WTC11 (cell line): ENCODE measurements around the gene RAB8B. TPM values are rescaled to one million over a fixed set of nuclear protein-coding genes. Genes with fewer than 3 reads are reported as not detected.

Experiments used
- ATAC-seq: fragments of 200-7000 bp; cut with Tn5 transposase; 2 replicates; pipeline ENCODE4 v1.10.0; 2021; ENCODE audit warnings: mild to moderate bottlenecking, moderate library complexity
- CTCF ChIA-PET: fragments of 300-600 bp; sonication (Branson Sonifier 250); formaldehyde crosslinking; loops from one replicate; lab custom pipeline; 2021; ENCODE audit warnings: antibody characterized with exemption; lab: Charles Lee
- POLR2A ChIA-PET: fragments of 350-600 bp; sonication (Branson Sonifier 250); formaldehyde crosslinking; loops from one replicate; lab custom pipeline; 2021; ENCODE audit warnings: antibody characterized with exemption; lab: Charles Lee
- DNase-seq: peaks from one replicate; pipeline ENCODE4 v3.0.0; 2021; ENCODE audit warnings: low spot score
- H3K27ac Mint-ChIP-seq: 2 replicates; pipeline ENCODE4 v1.8.0; 2021; ENCODE audit warnings: mixed read lengths
- H3K27me3 Mint-ChIP-seq: 2 replicates; pipeline ENCODE4 v1.8.0; 2021; ENCODE audit warnings: low read depth, mild to moderate bottlenecking, moderate library complexity, mixed read lengths
- H3K36me3 Mint-ChIP-seq: 2 replicates; pipeline ENCODE4 v1.8.0; 2021; ENCODE audit warnings: mixed read lengths
- H3K4me1 Mint-ChIP-seq: 2 replicates; pipeline ENCODE4 v1.8.0; 2022; ENCODE audit warnings: mixed read lengths
- H3K4me3 Mint-ChIP-seq: 2 replicates; pipeline ENCODE4 v1.8.0; 2021; ENCODE audit warnings: mild to moderate bottlenecking, moderate library complexity, mixed read lengths
- H3K9me3 Mint-ChIP-seq: 2 replicates; pipeline ENCODE4 v1.8.0; 2021; ENCODE audit warnings: mixed read lengths
- E2F1 ChIP-seq: sonication (generic); formaldehyde crosslinking; IDR thresholded peaks from 2 replicates; pipeline ENCODE4 v1.8.0; 2022; ENCODE audit warnings: mild to moderate bottlenecking, missing genetic modification reagents
- ESRRA ChIP-seq: sonication (generic); formaldehyde crosslinking; IDR thresholded peaks from 2 replicates; pipeline ENCODE4 v1.8.1; 2022; ENCODE audit warnings: mild to moderate bottlenecking, missing genetic modification reagents, borderline replicate concordance
- FOXK1 ChIP-seq: sonication (generic); formaldehyde crosslinking; IDR thresholded peaks from 2 replicates; pipeline ENCODE4 v1.8.0; 2022; ENCODE audit warnings: mild to moderate bottlenecking, moderate library complexity, missing genetic modification reagents
- GABPB1 ChIP-seq: sonication (generic); formaldehyde crosslinking; IDR thresholded peaks from 2 replicates; pipeline ENCODE4 v1.8.1; 2023; ENCODE audit warnings: mild to moderate bottlenecking, missing genetic modification reagents
- PRRX2 ChIP-seq: fragments of 250-450 bp; sonication (Bioruptor Pico); IDR thresholded peaks from 2 replicates; pipeline ENCODE4 v1.8.0; 2021; ENCODE audit warnings: mild to moderate bottlenecking
- SMAD4 ChIP-seq: sonication (generic); formaldehyde crosslinking; IDR thresholded peaks from 2 replicates; pipeline ENCODE4 v1.8.0; 2022; ENCODE audit warnings: mild to moderate bottlenecking, missing genetic modification reagents
- SP1 ChIP-seq: sonication (generic); formaldehyde crosslinking; conservative IDR thresholded peaks from 2 replicates; pipeline ENCODE4 v1.8.1; 2022; ENCODE audit warnings: missing genetic modification reagents
- ZNF121 ChIP-seq: sonication (generic); formaldehyde crosslinking; IDR thresholded peaks from 2 replicates; pipeline ENCODE4 v1.8.0; 2023; ENCODE audit warnings: missing genetic modification reagents
- ZNF138 ChIP-seq: sonication (generic); formaldehyde crosslinking; conservative IDR thresholded peaks from 2 replicates; pipeline ENCODE4 v1.8.1; 2022; ENCODE audit warnings: mild to moderate bottlenecking, moderate library complexity, missing genetic modification reagents
- ZNF317 ChIP-seq: sonication (generic); formaldehyde crosslinking; IDR thresholded peaks from 2 replicates; pipeline ENCODE4 v1.8.1; 2023; ENCODE audit warnings: low read depth, mild to moderate bottlenecking, moderate library complexity, missing genetic modification reagents, borderline replicate concordance
- total RNA-seq: library from RNA; stranded (reverse); gene quantifications from 3 replicates; pipeline ENCODE4 v1.2.3, GENCODE V29; 2021
- TF ChIP-seq, protein P1 (sequence below): sonication (generic); formaldehyde crosslinking; IDR thresholded peaks from 2 replicates; pipeline ENCODE4 v1.8.0; 2023; ENCODE audit warnings: mild to moderate bottlenecking, missing genetic modification reagents
- TF ChIP-seq, protein P2 (sequence below): sonication (generic); formaldehyde crosslinking; IDR thresholded peaks from 2 replicates; pipeline ENCODE4 v1.8.0; 2023; ENCODE audit warnings: missing genetic modification reagents
- TF ChIP-seq, protein P3 (sequence below): sonication (generic); formaldehyde crosslinking; IDR thresholded peaks from 2 replicates; pipeline ENCODE4 v1.8.1; 2023; ENCODE audit warnings: mild to moderate bottlenecking, missing genetic modification reagents, moderate library complexity
- TF ChIP-seq, protein P4 (sequence below): sonication (generic); formaldehyde crosslinking; IDR thresholded peaks from 2 replicates; pipeline ENCODE4 v1.8.1; 2023; ENCODE audit warnings: mild to moderate bottlenecking, missing genetic modification reagents

RAB8B gene
- total RNA-seq, 1 experiment from 2014 or later, result 32.5 TPM

GRCh38 chr15:63157118-63157843 lies 32.1 kb upstream of the RAB8B start, which contains the start of gene RPS27L (continued):
- TF ChIP-seq, protein P1, sequence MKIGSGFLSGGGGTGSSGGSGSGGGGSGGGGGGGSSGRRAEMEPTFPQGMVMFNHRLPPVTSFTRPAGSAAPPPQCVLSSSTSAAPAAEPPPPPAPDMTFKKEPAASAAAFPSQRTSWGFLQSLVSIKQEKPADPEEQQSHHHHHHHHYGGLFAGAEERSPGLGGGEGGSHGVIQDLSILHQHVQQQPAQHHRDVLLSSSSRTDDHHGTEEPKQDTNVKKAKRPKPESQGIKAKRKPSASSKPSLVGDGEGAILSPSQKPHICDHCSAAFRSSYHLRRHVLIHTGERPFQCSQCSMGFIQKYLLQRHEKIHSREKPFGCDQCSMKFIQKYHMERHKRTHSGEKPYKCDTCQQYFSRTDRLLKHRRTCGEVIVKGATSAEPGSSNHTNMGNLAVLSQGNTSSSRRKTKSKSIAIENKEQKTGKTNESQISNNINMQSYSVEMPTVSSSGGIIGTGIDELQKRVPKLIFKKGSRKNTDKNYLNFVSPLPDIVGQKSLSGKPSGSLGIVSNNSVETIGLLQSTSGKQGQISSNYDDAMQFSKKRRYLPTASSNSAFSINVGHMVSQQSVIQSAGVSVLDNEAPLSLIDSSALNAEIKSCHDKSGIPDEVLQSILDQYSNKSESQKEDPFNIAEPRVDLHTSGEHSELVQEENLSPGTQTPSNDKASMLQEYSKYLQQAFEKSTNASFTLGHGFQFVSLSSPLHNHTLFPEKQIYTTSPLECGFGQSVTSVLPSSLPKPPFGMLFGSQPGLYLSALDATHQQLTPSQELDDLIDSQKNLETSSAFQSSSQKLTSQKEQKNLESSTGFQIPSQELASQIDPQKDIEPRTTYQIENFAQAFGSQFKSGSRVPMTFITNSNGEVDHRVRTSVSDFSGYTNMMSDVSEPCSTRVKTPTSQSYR, result peak; percentile 80; the same call in 1 of the 2 replicates
- TF ChIP-seq, protein P2, sequence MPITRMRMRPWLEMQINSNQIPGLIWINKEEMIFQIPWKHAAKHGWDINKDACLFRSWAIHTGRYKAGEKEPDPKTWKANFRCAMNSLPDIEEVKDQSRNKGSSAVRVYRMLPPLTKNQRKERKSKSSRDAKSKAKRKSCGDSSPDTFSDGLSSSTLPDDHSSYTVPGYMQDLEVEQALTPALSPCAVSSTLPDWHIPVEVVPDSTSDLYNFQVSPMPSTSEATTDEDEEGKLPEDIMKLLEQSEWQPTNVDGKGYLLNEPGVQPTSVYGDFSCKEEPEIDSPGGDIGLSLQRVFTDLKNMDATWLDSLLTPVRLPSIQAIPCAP (CRISPR knock-in tag), result peak; percentile 54; the same call in 1 of the 2 replicates
- TF ChIP-seq, protein P3, sequence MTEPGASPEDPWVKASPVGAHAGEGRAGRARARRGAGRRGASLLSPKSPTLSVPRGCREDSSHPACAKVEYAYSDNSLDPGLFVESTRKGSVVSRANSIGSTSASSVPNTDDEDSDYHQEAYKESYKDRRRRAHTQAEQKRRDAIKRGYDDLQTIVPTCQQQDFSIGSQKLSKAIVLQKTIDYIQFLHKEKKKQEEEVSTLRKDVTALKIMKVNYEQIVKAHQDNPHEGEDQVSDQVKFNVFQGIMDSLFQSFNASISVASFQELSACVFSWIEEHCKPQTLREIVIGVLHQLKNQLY (CRISPR knock-in tag), result no peak

GRCh38 chr15:63157891-63158431 lies 31.4 kb upstream of the RAB8B start:
- no peaks in the 10 kb centered on the region for H3K27me3 Mint-ChIP-seq
- TF ChIP-seq SMAD4 (CRISPR knock-in tag) (no peak), ZNF121 (CRISPR knock-in tag) (peak; percentile 74; the same call in 1 of the 2 replicates)
- no peak for DNase-seq
- ATAC-seq, result peak; percentile 60
- H3K36me3 Mint-ChIP-seq, result peaks cover 22% of the 10 kb centered on the region
- H3K27ac Mint-ChIP-seq, result peak overlapping the region; percentile 90
- peaks cover 14% of the 10 kb centered on the region for H3K4me1 Mint-ChIP-seq
- ChIA-PET CTCF (interaction anchor here (0.6 to 1.8 kb wide), 6 partner anchors 11 to 245 kb away, joined by 3 to 5 read pairs (median 4); no protein-coding TSS in a partner anchor), POLR2A (interaction anchor here (0.6 to 0.7 kb wide), 2 partner anchors 65 to 98 kb away, joined by 5 to 8 read pairs; no protein-coding TSS in a partner anchor)
- H3K4me3 Mint-ChIP-seq, result peak overlapping the region; percentile 89
- peaks cover 5% of the 10 kb centered on the region for H3K9me3 Mint-ChIP-seq

GRCh38 chr15:63160638-63161037 lies 28.8 kb upstream of the RAB8B start:
- no peak for TF ChIP-seq E2F1 (CRISPR knock-in tag)
- no peak for TF ChIP-seq ESRRA (CRISPR knock-in tag)
- TF ChIP-seq ZNF121 (CRISPR knock-in tag), result peak; percentile 60; the same call in 1 of the 2 replicates
- TF ChIP-seq, all 79 proteins: peak for 1
- no peak overlapping the region for H3K27ac Mint-ChIP-seq
- no peaks in the 10 kb centered on the region for H3K27me3 Mint-ChIP-seq
- peaks cover 5% of the 10 kb centered on the region for H3K9me3 Mint-ChIP-seq
- no peak for DNase-seq
- H3K36me3 Mint-ChIP-seq, result peaks cover 11% of the 10 kb centered on the region
- peaks cover 11% of the 10 kb centered on the region for H3K4me1 Mint-ChIP-seq
- ATAC-seq, result no peak
- no peak overlapping the region for H3K4me3 Mint-ChIP-seq
- POLR2A ChIA-PET, result no interaction called here
- CTCF ChIA-PET, result no interaction called here

GRCh38 chr15:63163217-63163616 lies 26.2 kb upstream of the RAB8B start:
- ChIA-PET CTCF (no interaction called here), POLR2A (interaction anchor here (0.7 kb wide), 1 partner anchor 160 kb away, joined by 3 read pairs; no protein-coding TSS in a partner anchor)
- no peak overlapping the region for H3K4me3 Mint-ChIP-seq
- peaks cover 6% of the 10 kb centered on the region for H3K36me3 Mint-ChIP-seq
- no peak for ATAC-seq
- no peak overlapping the region for H3K27ac Mint-ChIP-seq
- peaks cover 9% of the 10 kb centered on the region for H3K4me1 Mint-ChIP-seq
- TF ChIP-seq E2F1 (CRISPR knock-in tag), result no peak
- no peak for TF ChIP-seq PRRX2 (CRISPR knock-in tag)
- no peak for TF ChIP-seq ZNF138 (CRISPR knock-in tag)
- TF ChIP-seq FOXK1 (CRISPR knock-in tag), result no peak
- TF ChIP-seq SP1, result no peak
- TF ChIP-seq, protein P4, sequence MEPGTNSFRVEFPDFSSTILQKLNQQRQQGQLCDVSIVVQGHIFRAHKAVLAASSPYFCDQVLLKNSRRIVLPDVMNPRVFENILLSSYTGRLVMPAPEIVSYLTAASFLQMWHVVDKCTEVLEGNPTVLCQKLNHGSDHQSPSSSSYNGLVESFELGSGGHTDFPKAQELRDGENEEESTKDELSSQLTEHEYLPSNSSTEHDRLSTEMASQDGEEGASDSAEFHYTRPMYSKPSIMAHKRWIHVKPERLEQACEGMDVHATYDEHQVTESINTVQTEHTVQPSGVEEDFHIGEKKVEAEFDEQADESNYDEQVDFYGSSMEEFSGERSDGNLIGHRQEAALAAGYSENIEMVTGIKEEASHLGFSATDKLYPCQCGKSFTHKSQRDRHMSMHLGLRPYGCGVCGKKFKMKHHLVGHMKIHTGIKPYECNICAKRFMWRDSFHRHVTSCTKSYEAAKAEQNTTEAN (CRISPR knock-in tag), result no peak
- TF ChIP-seq GABPB1 (CRISPR knock-in tag), result no peak
- no peak for TF ChIP-seq ZNF317 (CRISPR knock-in tag)
- no peaks in the 10 kb centered on the region for H3K27me3 Mint-ChIP-seq
- peaks cover 5% of the 10 kb centered on the region for H3K9me3 Mint-ChIP-seq
- no peak for DNase-seq
